A549 (cell line): ENCODE measurements around the gene NRSN2. TPM values are rescaled to one million over a fixed set of nuclear protein-coding genes. Genes with fewer than 3 reads are reported as not detected.
A peak's percentile ranks its signal among the peaks of the same experiment; 100 is the strongest.

Experiments
- BHLHE40 ChIP-seq: IDR thresholded peaks from 2 replicates; pipeline ENCODE4 v1.6.1; 2012; ENCODE audit warnings: low read depth, low read length, inconsistent platforms
- CBX2 ChIP-seq: fragments of 200-600 bp; sonication (generic); IDR thresholded peaks from 2 replicates; pipeline ENCODE4 v1.6.1; 2016; ENCODE audit warnings: low read depth, mild to moderate bottlenecking, borderline replicate concordance
- CBX8 ChIP-seq: fragments of 200-600 bp; sonication (generic); IDR thresholded peaks from 2 replicates; pipeline ENCODE4 v1.6.1; 2016
- CEBPB ChIP-seq, 2 experiments: fragments of >200 bp in 1 of 2; sonication (Bioruptor Twin) in 1 of 2; formaldehyde crosslinking in 1 of 2; IDR thresholded peaks; 2 replicates each; pipeline ENCODE4 v1.6.1; 2012 to 2016
- CHD4 ChIP-seq: fragments of 200-600 bp; sonication (generic); IDR thresholded peaks from 2 replicates; pipeline ENCODE4 v1.6.1; 2016; ENCODE audit warnings: antibody characterized with exemption, mild to moderate bottlenecking, borderline replicate concordance
- EP300 ChIP-seq, 2 experiments: fragments of >200 bp; sonication (Bioruptor Twin); formaldehyde crosslinking; IDR thresholded peaks; 2 replicates in 1 of 2; 3 replicates in 1 of 2; pipeline ENCODE4 v1.6.1; 2016 to 2017
- ESRRA ChIP-seq: fragments of 150-350 bp; IDR thresholded peaks from 2 replicates; pipeline ENCODE4 v1.6.1; 2014; ENCODE audit warnings: mild to moderate bottlenecking, low read length, borderline replicate concordance
- FOSL2 ChIP-seq, 2 experiments: fragments of 450-650 bp in 1 of 2; fragments of >200 bp in 1 of 2; sonication (Bioruptor Twin) in 1 of 2; formaldehyde crosslinking; IDR thresholded peaks; 2 replicates each; pipeline versions ENCODE4 v1.5.0 to v1.6.1; 2016 to 2020; ENCODE audit warnings: mild to moderate bottlenecking in 1 of 2, moderate library complexity in 1 of 2
- FOXS1 ChIP-seq: fragments of 250-450 bp; sonication (Bioruptor Pico); IDR thresholded peaks from 2 replicates; pipeline ENCODE4 v1.5.0; 2020; ENCODE audit warnings: mild to moderate bottlenecking, moderate library complexity
- GATA3 ChIP-seq: IDR thresholded peaks from 2 replicates; pipeline ENCODE4 v1.6.1; 2012; ENCODE audit warnings: borderline replicate concordance
- HDAC2 ChIP-seq: fragments of 200-600 bp; sonication (generic); IDR thresholded peaks from 2 replicates; pipeline ENCODE4 v1.6.1; 2016
- HEYL ChIP-seq: fragments of 250-450 bp; sonication (Bioruptor Pico); IDR thresholded peaks from 2 replicates; pipeline ENCODE4 v1.8.0; 2021; ENCODE audit warnings: mild to moderate bottlenecking, moderate library complexity
- HOXA7 ChIP-seq: fragments of 250-450 bp; sonication (Bioruptor Pico); IDR thresholded peaks from 2 replicates; pipeline ENCODE4 v1.5.0; 2020; ENCODE audit warnings: mild to moderate bottlenecking, moderate library complexity
- HOXB5 ChIP-seq: fragments of 250-450 bp; sonication (Bioruptor Pico); IDR thresholded peaks from 2 replicates; pipeline ENCODE4 v1.5.0; 2020; ENCODE audit warnings: mild to moderate bottlenecking, moderate library complexity
- JUNB ChIP-seq: fragments of >200 bp; sonication (Bioruptor Twin); formaldehyde crosslinking; IDR thresholded peaks from 2 replicates; pipeline ENCODE4 v1.6.1; 2016
- KDM1A ChIP-seq: fragments of 200-600 bp; sonication (generic); IDR thresholded peaks from 2 replicates; pipeline ENCODE4 v1.6.1; 2016; ENCODE audit warnings: low read depth, mild to moderate bottlenecking
- KDM5A ChIP-seq: fragments of 200-600 bp; sonication (generic); IDR thresholded peaks from 2 replicates; pipeline ENCODE4 v1.6.1; 2016; ENCODE audit warnings: antibody characterized with exemption, mild to moderate bottlenecking
- MAFK ChIP-seq: fragments of 450-650 bp; IDR thresholded peaks from 2 replicates; pipeline ENCODE4 v1.6.1; 2014; ENCODE audit not compliant: partially characterized antibody
- MAZ ChIP-seq: fragments of 150-350 bp; IDR thresholded peaks from 2 replicates; pipeline ENCODE4 v1.6.1; 2014; ENCODE audit warnings: antibody characterized with exemption, low read depth, low read length, borderline replicate concordance
- NFE2L2 ChIP-seq: fragments of 150-350 bp; conservative IDR thresholded peaks from 2 replicates; pipeline ENCODE4 v1.6.1; 2014; ENCODE audit warnings: low read length
- NR3C1 ChIP-seq: fragments of >200 bp; sonication (Bioruptor Twin); formaldehyde crosslinking; IDR thresholded peaks from 3 replicates; pipeline ENCODE4 v1.6.1; 2017
- POLR2A ChIP-seq: IDR thresholded peaks from 2 replicates; pipeline ENCODE4 v1.6.1; 2012; ENCODE audit warnings: mild to moderate bottlenecking, low read length
- POLR2AphosphoS2 ChIP-seq: conservative IDR thresholded peaks from 2 replicates; pipeline ENCODE4 v1.6.1; 2012; ENCODE audit warnings: low read length, improper control_type of control experiment, inconsistent platforms
- RCOR1 ChIP-seq: fragments of 150-350 bp; IDR thresholded peaks from 2 replicates; pipeline ENCODE4 v1.6.1; 2014; ENCODE audit warnings: antibody characterized with exemption, low read length, low read depth
- RNF2 ChIP-seq: fragments of 200-600 bp; sonication (generic); IDR thresholded peaks from 2 replicates; pipeline ENCODE4 v1.6.1; 2016; ENCODE audit warnings: low read depth, mild to moderate bottlenecking, antibody characterized with exemption, moderate library complexity, borderline replicate concordance
- SMC3 ChIP-seq: fragments of >200 bp; sonication (Bioruptor Twin); formaldehyde crosslinking; IDR thresholded peaks from 3 replicates; pipeline ENCODE4 v1.6.1; 2018; ENCODE audit warnings: inconsistent platforms
- SREBF2 ChIP-seq: fragments of 450-650 bp; IDR thresholded peaks from 2 replicates; pipeline ENCODE4 v1.6.1; 2014; ENCODE audit warnings: mild to moderate bottlenecking, moderate library complexity
- TFCP2L1 ChIP-seq: fragments of 250-450 bp; sonication (Bioruptor Pico); IDR thresholded peaks from 2 replicates; pipeline ENCODE4 v1.5.0; 2021; ENCODE audit warnings: mild to moderate bottlenecking
- TP53 ChIP-seq: fragments of 250-450 bp; sonication (Bioruptor Pico); IDR thresholded peaks from 2 replicates; pipeline ENCODE4 v1.5.0; 2021; ENCODE audit warnings: mild to moderate bottlenecking, moderate library complexity
- ZC3H11A ChIP-seq: fragments of 450-650 bp; IDR thresholded peaks from 2 replicates; pipeline ENCODE4 v1.6.1; 2014; ENCODE audit warnings: antibody characterized with exemption, mild to moderate bottlenecking
- ZFP36 ChIP-seq: fragments of 450-650 bp; IDR thresholded peaks from 2 replicates; pipeline ENCODE4 v1.6.1; 2014; ENCODE audit warnings: borderline replicate concordance; ENCODE audit not compliant: partially characterized antibody
- ZNF302 ChIP-seq: fragments of 250-450 bp; sonication (Bioruptor Pico); IDR thresholded peaks from 2 replicates; pipeline ENCODE4 v1.9.0; 2021; ENCODE audit warnings: inconsistent platforms, mild to moderate bottlenecking, moderate library complexity
- ZSCAN20 ChIP-seq: fragments of 250-450 bp; sonication (Bioruptor Pico); IDR thresholded peaks from 2 replicates; pipeline ENCODE4 v1.8.0; 2022; ENCODE audit warnings: mild to moderate bottlenecking, moderate library complexity
- polyA plus RNA-seq, 4 experiments: library from polyadenylated mRNA; depleted of rRNA in 3 of 4; stranded (reverse); fragments of >200 nt; fragmentation: RNase III in 1 of 4; extraction: RNeasy Plus Mini Kit Qiagen cat#74134 plus additional on column Dnase treatment in 1 of 4; gene quantifications; 2 replicates in 3 of 4; 3 replicates in 1 of 4; pipeline ENCODE4 v1.2.3, GENCODE V29; 2011 to 2017
- TF ChIP-seq, protein P1 (sequence below): IDR thresholded peaks from 2 replicates; pipeline ENCODE4 v1.6.1; 2012
- TF ChIP-seq, protein P2 (sequence below): fragments of 150-350 bp; IDR thresholded peaks from 2 replicates; pipeline ENCODE4 v1.6.1; 2014; ENCODE audit warnings: low read depth, mild to moderate bottlenecking, low read length
- TF ChIP-seq, protein P3 (sequence below): fragments of >200 bp; sonication (Bioruptor Twin); formaldehyde crosslinking; IDR thresholded peaks from 3 replicates; pipeline ENCODE4 v1.5.1; 2016
- TF ChIP-seq, protein P4 (sequence below): fragments of 250-450 bp; sonication (Bioruptor Pico); IDR thresholded peaks from 2 replicates; pipeline ENCODE4 v1.5.0; 2020; ENCODE audit warnings: low read depth, mild to moderate bottlenecking, moderate library complexity
- TF ChIP-seq, protein P5 (sequence below): fragments of >200 bp; sonication (Bioruptor Twin); formaldehyde crosslinking; IDR thresholded peaks from 3 replicates; pipeline ENCODE4 v1.6.1; 2016
- TF ChIP-seq, protein P6 (sequence below): fragments of 450-650 bp; IDR thresholded peaks from 2 replicates; pipeline ENCODE4 v1.6.1; 2014; ENCODE audit warnings: antibody characterized with exemption

NRSN2 gene
- polyA plus RNA-seq, 2 of the 4 experiments (the other 2 are of a cell fraction) = 47.5 to 74.8 TPM

DNA sequence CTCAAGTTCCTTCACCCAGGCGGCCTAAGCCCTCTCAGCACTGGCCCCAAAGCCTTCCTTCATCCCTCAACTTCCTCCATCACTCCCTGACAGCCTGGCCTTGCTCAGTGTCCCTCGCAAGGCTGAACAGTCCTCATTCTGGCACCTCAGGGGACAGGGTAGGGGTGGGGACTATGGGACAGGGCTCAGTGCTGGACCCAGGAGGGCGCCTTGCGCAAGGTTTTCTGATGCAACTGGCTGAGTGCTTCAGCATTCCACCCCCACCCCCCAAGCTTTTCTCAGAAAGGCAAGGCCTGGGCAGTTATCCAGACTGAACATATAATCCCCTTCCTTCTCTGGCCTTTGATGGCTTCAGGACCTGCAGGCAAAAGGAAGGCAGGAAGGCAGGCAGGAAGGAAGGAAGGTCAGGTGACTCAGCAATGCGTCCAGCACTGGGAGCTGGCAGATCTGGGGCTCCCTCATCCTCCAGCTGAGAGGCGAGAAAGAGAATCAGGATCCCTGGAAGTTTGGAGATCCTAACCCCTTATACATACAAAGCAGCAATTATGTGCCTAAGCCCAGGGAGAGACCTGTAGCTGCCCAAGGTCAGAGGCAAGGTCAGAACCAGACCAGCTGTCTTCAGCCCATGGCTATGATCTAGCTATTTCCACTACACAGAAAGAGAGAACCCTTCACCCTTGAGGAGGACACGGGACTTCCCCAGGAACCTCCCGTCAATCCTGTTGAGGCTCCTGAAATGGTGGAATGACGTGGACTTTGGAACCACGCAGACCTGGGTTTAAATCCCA, 25.0 kb downstream of the NRSN2 start (continued):
- TF ChIP-seq RCOR1 = no peak
- TF ChIP-seq KDM1A = no peak
- no peak for TF ChIP-seq ZFP36
- TF ChIP-seq RNF2 = no peak
- TF ChIP-seq ZSCAN20 = peak; percentile 80; the same call in 1 of the 2 replicates
- no peak for TF ChIP-seq HDAC2
- TF ChIP-seq CHD4 = no peak
- TF ChIP-seq CBX8 = no peak
- TF ChIP-seq CEBPB (IDR thresholded peaks at IDR 0.05) = peak; percentile 100
- TF ChIP-seq HEYL (CRISPR knock-in tag) = peak; percentile 77; the same call in 1 of the 2 replicates
- TF ChIP-seq ESRRA = peak; percentile 17
- TF ChIP-seq SMC3 = peak; percentile 72
- TF ChIP-seq, protein P1, sequence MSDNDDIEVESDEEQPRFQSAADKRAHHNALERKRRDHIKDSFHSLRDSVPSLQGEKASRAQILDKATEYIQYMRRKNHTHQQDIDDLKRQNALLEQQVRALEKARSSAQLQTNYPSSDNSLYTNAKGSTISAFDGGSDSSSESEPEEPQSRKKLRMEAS = peak; percentile 70
- no peak for TF ChIP-seq NFE2L2
- TF ChIP-seq HOXA7 (CRISPR knock-in tag) = no peak
- TF ChIP-seq JUNB = peak; percentile 74
- TF ChIP-seq, protein P2, sequence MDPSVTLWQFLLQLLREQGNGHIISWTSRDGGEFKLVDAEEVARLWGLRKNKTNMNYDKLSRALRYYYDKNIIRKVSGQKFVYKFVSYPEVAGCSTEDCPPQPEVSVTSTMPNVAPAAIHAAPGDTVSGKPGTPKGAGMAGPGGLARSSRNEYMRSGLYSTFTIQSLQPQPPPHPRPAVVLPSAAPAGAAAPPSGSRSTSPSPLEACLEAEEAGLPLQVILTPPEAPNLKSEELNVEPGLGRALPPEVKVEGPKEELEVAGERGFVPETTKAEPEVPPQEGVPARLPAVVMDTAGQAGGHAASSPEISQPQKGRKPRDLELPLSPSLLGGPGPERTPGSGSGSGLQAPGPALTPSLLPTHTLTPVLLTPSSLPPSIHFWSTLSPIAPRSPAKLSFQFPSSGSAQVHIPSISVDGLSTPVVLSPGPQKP = no peak
- TF ChIP-seq SREBF2 = no peak
- TF ChIP-seq BHLHE40 = no peak
- TF ChIP-seq NR3C1 = no peak
- no peak for TF ChIP-seq TFCP2L1 (CRISPR knock-in tag)
- peak; percentile 78 for TF ChIP-seq MAFK
- TF ChIP-seq MAZ = no peak
- TF ChIP-seq TP53 (CRISPR knock-in tag) = no peak; the same call in 1 of the 2 replicates
- TF ChIP-seq POLR2A = no peak
- TF ChIP-seq EP300 (IDR thresholded peaks at IDR 0.05) = peak; percentile 92 to 96; a peak in 3 of 5 replicates
- no peak for TF ChIP-seq KDM5A
- no peak for TF ChIP-seq ZC3H11A
- no peak for TF ChIP-seq POLR2AphosphoS2
- peak; percentile 47; the same call in 1 of the 2 replicates for TF ChIP-seq FOSL2 (IDR thresholded peaks at IDR 0.05)
- peak; percentile 74 for TF ChIP-seq FOSL2 (CRISPR knock-in tag; IDR thresholded peaks at IDR 0.05)
- TF ChIP-seq, protein P3, sequence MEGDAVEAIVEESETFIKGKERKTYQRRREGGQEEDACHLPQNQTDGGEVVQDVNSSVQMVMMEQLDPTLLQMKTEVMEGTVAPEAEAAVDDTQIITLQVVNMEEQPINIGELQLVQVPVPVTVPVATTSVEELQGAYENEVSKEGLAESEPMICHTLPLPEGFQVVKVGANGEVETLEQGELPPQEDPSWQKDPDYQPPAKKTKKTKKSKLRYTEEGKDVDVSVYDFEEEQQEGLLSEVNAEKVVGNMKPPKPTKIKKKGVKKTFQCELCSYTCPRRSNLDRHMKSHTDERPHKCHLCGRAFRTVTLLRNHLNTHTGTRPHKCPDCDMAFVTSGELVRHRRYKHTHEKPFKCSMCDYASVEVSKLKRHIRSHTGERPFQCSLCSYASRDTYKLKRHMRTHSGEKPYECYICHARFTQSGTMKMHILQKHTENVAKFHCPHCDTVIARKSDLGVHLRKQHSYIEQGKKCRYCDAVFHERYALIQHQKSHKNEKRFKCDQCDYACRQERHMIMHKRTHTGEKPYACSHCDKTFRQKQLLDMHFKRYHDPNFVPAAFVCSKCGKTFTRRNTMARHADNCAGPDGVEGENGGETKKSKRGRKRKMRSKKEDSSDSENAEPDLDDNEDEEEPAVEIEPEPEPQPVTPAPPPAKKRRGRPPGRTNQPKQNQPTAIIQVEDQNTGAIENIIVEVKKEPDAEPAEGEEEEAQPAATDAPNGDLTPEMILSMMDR = no peak
- TF ChIP-seq HOXB5 (CRISPR knock-in tag) = peak; percentile 72; the same call in 1 of the 2 replicates
- TF ChIP-seq, protein P4, sequence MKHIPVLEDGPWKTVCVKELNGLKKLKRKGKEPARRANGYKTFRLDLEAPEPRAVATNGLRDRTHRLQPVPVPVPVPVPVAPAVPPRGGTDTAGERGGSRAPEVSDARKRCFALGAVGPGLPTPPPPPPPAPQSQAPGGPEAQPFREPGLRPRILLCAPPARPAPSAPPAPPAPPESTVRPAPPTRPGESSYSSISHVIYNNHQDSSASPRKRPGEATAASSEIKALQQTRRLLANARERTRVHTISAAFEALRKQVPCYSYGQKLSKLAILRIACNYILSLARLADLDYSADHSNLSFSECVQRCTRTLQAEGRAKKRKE (CRISPR knock-in tag) = no peak
- TF ChIP-seq GATA3 = peak; percentile 73
- TF ChIP-seq CBX2 = no peak
- TF ChIP-seq ZNF302 (CRISPR knock-in tag) = no peak
- TF ChIP-seq, protein P5, sequence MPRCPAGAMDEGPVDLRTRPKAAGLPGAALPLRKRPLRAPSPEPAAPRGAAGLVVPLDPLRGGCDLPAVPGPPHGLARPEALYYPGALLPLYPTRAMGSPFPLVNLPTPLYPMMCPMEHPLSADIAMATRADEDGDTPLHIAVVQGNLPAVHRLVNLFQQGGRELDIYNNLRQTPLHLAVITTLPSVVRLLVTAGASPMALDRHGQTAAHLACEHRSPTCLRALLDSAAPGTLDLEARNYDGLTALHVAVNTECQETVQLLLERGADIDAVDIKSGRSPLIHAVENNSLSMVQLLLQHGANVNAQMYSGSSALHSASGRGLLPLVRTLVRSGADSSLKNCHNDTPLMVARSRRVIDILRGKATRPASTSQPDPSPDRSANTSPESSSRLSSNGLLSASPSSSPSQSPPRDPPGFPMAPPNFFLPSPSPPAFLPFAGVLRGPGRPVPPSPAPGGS = no peak; the same call in 2 of the 3 replicates
- no peak for TF ChIP-seq FOXS1 (CRISPR knock-in tag)
- TF ChIP-seq, protein P6, sequence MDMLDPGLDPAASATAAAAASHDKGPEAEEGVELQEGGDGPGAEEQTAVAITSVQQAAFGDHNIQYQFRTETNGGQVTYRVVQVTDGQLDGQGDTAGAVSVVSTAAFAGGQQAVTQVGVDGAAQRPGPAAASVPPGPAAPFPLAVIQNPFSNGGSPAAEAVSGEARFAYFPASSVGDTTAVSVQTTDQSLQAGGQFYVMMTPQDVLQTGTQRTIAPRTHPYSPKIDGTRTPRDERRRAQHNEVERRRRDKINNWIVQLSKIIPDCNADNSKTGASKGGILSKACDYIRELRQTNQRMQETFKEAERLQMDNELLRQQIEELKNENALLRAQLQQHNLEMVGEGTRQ = peak; percentile 73
